K562 (cell line): Measurements from ENCODE around the gene GRHPR. TPM values are rescaled to one million over a fixed set of nuclear protein-coding genes. Genes with fewer than 3 reads are reported as not detected.

Experiments used
- ATF3 ChIP-seq, 2 experiments: fragments of 450-650 bp in 1 of 2; sonication (generic) in 1 of 2; formaldehyde crosslinking in 1 of 2; IDR thresholded peaks in 1 of 2; conservative IDR thresholded peaks in 1 of 2; 2 replicates each; pipeline versions ENCODE4 v1.6.1 to v1.8.1; 2016 to 2023; ENCODE audit warnings: mild to moderate bottlenecking in 2 of 2, moderate library complexity in 2 of 2, inconsistent platforms in 1 of 2, missing genetic modification reagents in 1 of 2
- C11orf30 ChIP-seq: fragments of 450-650 bp; IDR thresholded peaks from 2 replicates; pipeline ENCODE4 v1.6.1; 2016; ENCODE audit warnings: low read depth, mild to moderate bottlenecking
- ETV6 ChIP-seq, 3 experiments: fragments of 150-350 bp in 1 of 3; sonication (generic) in 1 of 3; formaldehyde crosslinking in 1 of 3; IDR thresholded peaks; 2 replicates each; pipeline versions ENCODE4 v1.6.1 to v1.8.0; 2014 to 2022; ENCODE audit warnings: borderline replicate concordance in 2 of 3, low read depth in 2 of 3, antibody characterized with exemption in 1 of 3, low read length in 1 of 3, mild to moderate bottlenecking in 1 of 3, missing genetic modification reagents in 1 of 3
- FUS ChIP-seq: fragments of 200-400 bp; formaldehyde crosslinking; optimal IDR thresholded peaks from 2 replicates; pipeline ENCODE3; 2017; ENCODE audit warnings: low read depth, low read length
- GTF2F1 ChIP-seq: IDR thresholded peaks from 2 replicates; pipeline ENCODE4 v1.6.1; 2011; ENCODE audit warnings: low read depth, low read length, improper control_type of control experiment
- JUNB ChIP-seq: fragments of 450-650 bp; formaldehyde crosslinking; conservative IDR thresholded peaks from 2 replicates; pipeline ENCODE4 v1.4.0; 2020; ENCODE audit warnings: mild to moderate bottlenecking
- JUND ChIP-seq, 2 experiments: IDR thresholded peaks; 2 replicates in 1 of 2; 3 replicates in 1 of 2; pipeline ENCODE4 v1.6.1; 2011; ENCODE audit warnings: borderline replicate concordance in 2 of 2, low read depth in 2 of 2, low read length in 2 of 2, improper control_type of control experiment in 1 of 2, missing biosample characterization in 1 of 2, missing genetic modification characterization in 1 of 2, missing genetic modification reagents in 1 of 2
- KAT8 ChIP-seq: fragments of 450-650 bp; IDR thresholded peaks from 2 replicates; pipeline ENCODE4 v1.6.1; 2016; ENCODE audit warnings: low read depth, mild to moderate bottlenecking
- MGA ChIP-seq: fragments of 450-650 bp; IDR thresholded peaks from 2 replicates; pipeline ENCODE4 v1.6.1; 2016; ENCODE audit warnings: mild to moderate bottlenecking, moderate library complexity
- RCOR1 ChIP-seq, 2 experiments: IDR thresholded peaks; 2 replicates each; pipeline ENCODE4 v1.6.1; 2012; ENCODE audit warnings: low read depth in 2 of 2, low read length in 2 of 2, borderline replicate concordance in 1 of 2, improper control_type of control experiment in 1 of 2
- SP1 ChIP-seq: sonication (generic); formaldehyde crosslinking; IDR thresholded peaks from 2 replicates; pipeline ENCODE4 v1.8.1; 2022; ENCODE audit warnings: mild to moderate bottlenecking, missing genetic modification reagents
- TGIF2 ChIP-seq: sonication (generic); formaldehyde crosslinking; IDR thresholded peaks from 2 replicates; pipeline ENCODE4 v1.8.1; 2022; ENCODE audit warnings: mild to moderate bottlenecking, missing genetic modification reagents, moderate library complexity
- XRCC4 ChIP-seq: IDR thresholded peaks from one replicate; pipeline ENCODE4 v1.6.1; 2011; ENCODE audit not compliant: insufficient read depth, insufficient read length; ENCODE audit errors: extremely low read depth
- ZNF232 ChIP-seq: sonication (generic); formaldehyde crosslinking; IDR thresholded peaks from 2 replicates; pipeline ENCODE4 v1.8.0; 2022; ENCODE audit warnings: mild to moderate bottlenecking, missing genetic modification reagents
- polyA plus RNA-seq, 8 experiments: library from polyadenylated mRNA; depleted of rRNA in 4 of 8; stranded (reverse) in 5 of 8; unstranded in 3 of 8; fragments of >200 nt; fragmentation: Nextera tagmentation in 2 of 8; fragmentation: Illumina TruSeq in 1 of 8; extraction: Ambion mirVana in 2 of 8; extraction: Trizol in 1 of 8; gene quantifications; 2 replicates each; pipeline versions ENCODE4 v1.2.1 to v1.2.3, GENCODE V29; 2011 to 2014; ENCODE audit warnings: inconsistent platforms in 1 of 8, missing spikeins in 1 of 8
- total RNA-seq, 7 experiments: library from RNA; depleted of rRNA in 6 of 7; stranded (reverse); fragments of >200 nt in 6 of 7; fragmentation: Illumina TruSeq in 2 of 7; extraction: Trizol in 2 of 7; gene quantifications; 2 replicates each; pipeline versions ENCODE4 v1.2.1 to v1.2.3, GENCODE V29; 2011 to 2021; ENCODE audit warnings: low replicate concordance in 1 of 7

The GRHPR gene
- total and polyA plus RNA-seq, 9 of the 15 experiments (the other 6 are each of a cell fraction or from before 2014, with no cell fraction given), result 38.9 to 144 (median 120) TPM

- TF ChIP-seq MGA, result no peak
- no peak for TF ChIP-seq ATF3 (IDR thresholded peaks at IDR 0.05)
- peak; percentile 22; the same call in 1 of the 2 replicates for TF ChIP-seq ATF3 (CRISPR knock-in tag; conservative IDR thresholded peaks at IDR 0.05)
- TF ChIP-seq TGIF2 (CRISPR knock-in tag), result no peak
- TF ChIP-seq JUNB (CRISPR knock-in tag), result no peak
- TF ChIP-seq XRCC4, result no peak
- TF ChIP-seq C11orf30, result no peak
- TF ChIP-seq RCOR1 (IDR thresholded peaks at IDR 0.05; ENCODE audit: borderline replicate concordance in 1 of 2, low read depth in 2 of 2, low read length in 2 of 2), result peak in 1 of 2 experiments; percentile 30; a peak in 3 of 4 replicates
- no peak for TF ChIP-seq GTF2F1
- TF ChIP-seq ETV6 (IDR thresholded peaks at IDR 0.05; ENCODE audit: borderline replicate concordance in 1 of 2, low read depth in 2 of 2, low read length in 1 of 2), result no peak
- TF ChIP-seq ETV6 (CRISPR knock-in tag; IDR thresholded peaks at IDR 0.05; ENCODE audit: borderline replicate concordance), result 0 out of 2 replicates have a peak, but pooled peaks have one; percentile 24
- TF ChIP-seq ZNF232 (CRISPR knock-in tag), result no peak
- no peak for TF ChIP-seq FUS
- TF ChIP-seq SP1, result 0 out of 2 replicates have a peak, but pooled peaks have one; percentile 7
- no peak for TF ChIP-seq KAT8
- no peak; the same call in 1 of the 2 replicates for TF ChIP-seq JUND (IDR thresholded peaks at IDR 0.05; ENCODE audit: borderline replicate concordance, low read depth, low read length)
- 0 out of 3 replicates have a peak, but pooled peaks have one; percentile 26 for TF ChIP-seq JUND (tag; IDR thresholded peaks at IDR 0.05; ENCODE audit: borderline replicate concordance, low read depth, low read length)
These were observed 43.7 kb downstream of the GRHPR start (continued) for GRCh38 chr9:37466037-37466709.
